GM23338 (cell line): ENCODE results near the gene PSMA5. TPM values are rescaled to one million over a fixed set of nuclear protein-coding genes. Genes with fewer than 3 reads are reported as not detected.
A peak's percentile ranks its signal among the peaks of the same experiment; 100 is the strongest.
"Not testable (repeated sequence)": the region's sequence is repeated elsewhere in the genome, so short reads cannot be mapped to it uniquely, and the experiment has no call there.

Experiments
- ATAC-seq: fragments of 200-7000 bp; cut with Tn5 transposase; 3 replicates; pipeline ENCODE4 v1.9.1; 2020
- DNase-seq: peaks from one replicate; pipeline ENCODE4 v3.0.0-alpha.2; 2015; ENCODE audit warnings: low spot score
- H2AFZ ChIP-seq: fragments of 200-600 bp; sonication (generic); 2 replicates; pipeline ENCODE4 v1.8.0; 2016; ENCODE audit warnings: antibody characterized with exemption, mild to moderate bottlenecking, moderate library complexity
- H3F3A ChIP-seq: fragments of 200-600 bp; sonication (generic); replicated peaks from 2 replicates; pipeline ENCODE4 v1.8.0; 2017; ENCODE audit warnings: antibody characterized with exemption, mixed run types, low read depth
- H3K27ac ChIP-seq: fragments of 200-600 bp; sonication (generic); 2 replicates; pipeline ENCODE4 v1.6.1; 2016; ENCODE audit warnings: low read depth
- H3K27me3 ChIP-seq: fragments of 200-600 bp; sonication (generic); 2 replicates; pipeline ENCODE4 v1.8.0; 2016; ENCODE audit warnings: mild to moderate bottlenecking, mixed run types, moderate library complexity; ENCODE audit not compliant: insufficient read depth
- H3K36me3 ChIP-seq: fragments of 200-600 bp; sonication (generic); 2 replicates; pipeline ENCODE4 v1.8.0; 2016; ENCODE audit warnings: mild to moderate bottlenecking; ENCODE audit not compliant: insufficient read depth
- H3K4me1 ChIP-seq: fragments of 200-600 bp; sonication (generic); 2 replicates; pipeline ENCODE4 v1.8.0; 2016; ENCODE audit warnings: mild to moderate bottlenecking, moderate library complexity; ENCODE audit not compliant: insufficient read depth
- H3K4me2 ChIP-seq: fragments of 200-600 bp; sonication (generic); 2 replicates; pipeline ENCODE4 v1.7.1; 2017; ENCODE audit warnings: mixed run types
- H3K4me3 ChIP-seq: fragments of 200-600 bp; sonication (generic); 2 replicates; pipeline ENCODE4 v1.6.1; 2016; ENCODE audit warnings: mixed run types
- H3K79me2 ChIP-seq: fragments of 200-600 bp; sonication (generic); replicated peaks from 2 replicates; pipeline ENCODE4 v1.8.0; 2017; ENCODE audit warnings: mild to moderate bottlenecking; ENCODE audit not compliant: insufficient read depth
- H3K9me2 ChIP-seq: fragments of 200-600 bp; sonication (generic); 2 replicates; pipeline ENCODE4 v1.8.0; 2017; ENCODE audit not compliant: insufficient read depth
- H4K20me1 ChIP-seq: fragments of 200-600 bp; sonication (generic); replicated peaks from 2 replicates; pipeline ENCODE4 v1.8.0; 2017; ENCODE audit warnings: mild to moderate bottlenecking; ENCODE audit not compliant: insufficient read depth
- H3K27ac Mint-ChIP-seq: 2 replicates; pipeline ENCODE4 v1.8.0; 2020; ENCODE audit warnings: inconsistent platforms, mild to moderate bottlenecking, moderate library complexity, mixed read lengths
- H3K27me3 Mint-ChIP-seq: 3 replicates; pipeline ENCODE4 v1.8.0; 2022; ENCODE audit warnings: low read depth, mild to moderate bottlenecking, moderate library complexity, mixed read lengths, inconsistent platforms; ENCODE audit not compliant: insufficient read depth, poor library complexity
- H3K36me3 Mint-ChIP-seq: 3 replicates; pipeline ENCODE4 v1.8.0; 2021; ENCODE audit warnings: low read depth, mild to moderate bottlenecking, inconsistent platforms, moderate library complexity, mixed read lengths
- H3K4me1 Mint-ChIP-seq: 3 replicates; pipeline ENCODE4 v1.8.0; 2020; ENCODE audit warnings: mild to moderate bottlenecking, inconsistent platforms, mixed read lengths
- H3K4me3 Mint-ChIP-seq: 3 replicates; pipeline ENCODE4 v1.8.0; 2021; ENCODE audit warnings: moderate library complexity, mild to moderate bottlenecking, inconsistent platforms, mixed read lengths
- H3K9me3 Mint-ChIP-seq: 3 replicates; pipeline ENCODE4 v1.8.0; 2020; ENCODE audit warnings: moderate library complexity, mild to moderate bottlenecking, inconsistent platforms, mixed read lengths
- CREB1 ChIP-seq: fragments of 250-450 bp; sonication (Bioruptor Pico); IDR thresholded peaks from 2 replicates; pipeline ENCODE4 v1.5.0; 2020; ENCODE audit warnings: low read depth, mild to moderate bottlenecking, moderate library complexity
- ETS1 ChIP-seq: IDR thresholded peaks from 2 replicates; pipeline ENCODE4 v1.6.1; 2016; ENCODE audit warnings: antibody characterized with exemption
- EZH2 ChIP-seq: fragments of 200-600 bp; sonication (generic); IDR thresholded peaks from one replicate; pipeline ENCODE4 v1.8.0; 2017; ENCODE audit warnings: antibody characterized with exemption, mild to moderate bottlenecking, low read depth; ENCODE audit not compliant: unreplicated experiment
- EZH2phosphoT487 ChIP-seq: fragments of 200-600 bp; sonication (generic); IDR thresholded peaks from one replicate; pipeline ENCODE4 v1.8.1; 2018; ENCODE audit warnings: antibody characterized with exemption; ENCODE audit not compliant: unreplicated experiment
- JUNB ChIP-seq: IDR thresholded peaks from one replicate; pipeline ENCODE4 v1.6.1; 2016; ENCODE audit warnings: antibody characterized with exemption; ENCODE audit not compliant: unreplicated experiment
- NANOG ChIP-seq: IDR thresholded peaks from 2 replicates; pipeline ENCODE4 v1.6.1; 2016; ENCODE audit warnings: antibody characterized with exemption, borderline replicate concordance
- POLR2AphosphoS5 ChIP-seq: IDR thresholded peaks from 2 replicates; pipeline ENCODE4 v1.6.1; 2016; ENCODE audit warnings: antibody characterized with exemption, low read depth
- STAT1 ChIP-seq: IDR thresholded peaks from one replicate; pipeline ENCODE4 v1.6.1; 2016; ENCODE audit warnings: antibody characterized with exemption; ENCODE audit not compliant: unreplicated experiment
- ZNF114 ChIP-seq: fragments of 250-450 bp; sonication (Bioruptor Pico); IDR thresholded peaks from 2 replicates; pipeline ENCODE4 v1.5.0; 2020; ENCODE audit warnings: mild to moderate bottlenecking, moderate library complexity
- ZNF462 ChIP-seq: fragments of 250-450 bp; sonication (Bioruptor Pico); IDR thresholded peaks from 2 replicates; pipeline ENCODE4 v1.5.0; 2020; ENCODE audit warnings: mild to moderate bottlenecking, moderate library complexity
- polyA plus RNA-seq: library from polyadenylated mRNA; unstranded; fragments of >200 nt; fragmentation: Nextera tagmentation; extraction: Ambion mirVana; gene quantifications from 2 replicates; pipeline ENCODE4 v1.2.1, GENCODE V29; 2016
- total RNA-seq: library from RNA; depleted of rRNA; stranded (reverse); fragments of >200 nt; shearing (Covaris generic); gene quantifications from 2 replicates; pipeline ENCODE4 v1.2.3, GENCODE V29; 2014

PSMA5 gene
- total and polyA plus RNA-seq, 2 experiments from 2014 or later = 104 to 126 TPM

GRCh38 chr1:109377698-109378097 is 48.5 kb downstream of the PSMA5 start:
- H3K4me1 ChIP-seq = peaks cover 18% of the 10 kb centered on the region
- H3K27me3 ChIP-seq = no peaks in the 10 kb centered on the region
- TF ChIP-seq EZH2phosphoT487 (no peak), STAT1 (no peak), JUNB (no peak), CREB1 (CRISPR knock-in tag) (no peak), NANOG (no peak), ZNF114 (CRISPR knock-in tag) (no peak), ZNF462 (CRISPR knock-in tag) (no peak), POLR2AphosphoS5 (no peak), ETS1 (no peak), EZH2 (no peak)
- Mint-ChIP-seq H3K4me3 (no peak overlapping the region), H3K36me3 (no peaks in the 10 kb centered on the region), H3K27me3 (no peaks in the 10 kb centered on the region), H3K9me3 (no peaks in the 10 kb centered on the region), H3K27ac (no peak overlapping the region), H3K4me1 (peaks cover 15% of the 10 kb centered on the region)
- H3K36me3 ChIP-seq = no peaks in the 10 kb centered on the region
- DNase-seq (no peak), ATAC-seq (no peak)
- no peak overlapping the region for H3K4me2 ChIP-seq
- peak overlapping the region; percentile 28; the same call in 1 of the 2 replicates for H3K27ac ChIP-seq
- no peaks in the 10 kb centered on the region for H3K9me2 ChIP-seq
- H3K4me3 ChIP-seq = no peak overlapping the region
- no peak overlapping the region for H2AFZ ChIP-seq
- peaks cover 96% of the 10 kb centered on the region for H3K79me2 ChIP-seq
- peaks cover 15% of the 10 kb centered on the region; the same call in 1 of the 2 replicates for H4K20me1 ChIP-seq
- peaks cover 3% of the 10 kb centered on the region; the same call in 1 of the 2 replicates for H3F3A ChIP-seq

- not testable (repeated sequence) for H3K4me3 ChIP-seq, H3K9me3 Mint-ChIP-seq, H3K9me2 ChIP-seq, H3K27ac Mint-ChIP-seq, H3K27ac ChIP-seq, H3K36me3 ChIP-seq, H3K4me2 ChIP-seq, H3K27me3 Mint-ChIP-seq, H3K27me3 ChIP-seq, H3F3A ChIP-seq, ATAC-seq, H3K4me1 ChIP-seq, DNase-seq, H3K4me3 Mint-ChIP-seq, H2AFZ ChIP-seq, H3K36me3 Mint-ChIP-seq
- peaks cover 25% of the 10 kb centered on the region for H3K4me1 Mint-ChIP-seq
- Histone ChIP-seq H4K20me1 (peaks cover 13% of the 10 kb centered on the region; the same call in 1 of the 2 replicates), H3K79me2 (peaks cover 95% of the 10 kb centered on the region)
Measured at GRCh38 chr1:109373696-109374095, 52.6 kb downstream of the PSMA5 start.
